Neural cell (in vitro differentiated cells): Measurements from ENCODE around the gene NKAIN2.

Experiments
- CTCF ChIP-seq: fragments of 450-650 bp; IDR thresholded peaks from 2 replicates; pipeline ENCODE4 v1.5.1; 2014; ENCODE audit warnings: antibody characterized with exemption, mild to moderate bottlenecking, moderate library complexity; ENCODE audit not compliant: poor library complexity, severe bottlenecking
- EP300 ChIP-seq: fragments of 450-650 bp; conservative IDR thresholded peaks from 2 replicates; pipeline ENCODE4 v1.6.1; 2014; ENCODE audit warnings: antibody characterized with exemption, mild to moderate bottlenecking, moderate library complexity; ENCODE audit not compliant: poor library complexity, severe bottlenecking
- EZH2 ChIP-seq: fragments of 200-600, 300-800 bp; shearing (Covaris generic), sonication (generic); IDR thresholded peaks from 2 replicates; pipeline ENCODE4 v1.6.1; 2014; ENCODE audit warnings: antibody characterized with exemption, low read length, borderline replicate concordance, mild to moderate bottlenecking; ENCODE audit not compliant: insufficient read depth, poor library complexity, severe bottlenecking
- POLR2AphosphoS5 ChIP-seq: IDR thresholded peaks from 2 replicates; pipeline ENCODE4 v1.6.1; 2012

- TF ChIP-seq EP300 (no peak), CTCF (no peak), POLR2AphosphoS5 (no peak), EZH2 (no peak)
Measured at GRCh38 chr6:124010574-124010973, 206.9 kb downstream of the NKAIN2 start.
